HL-60 (cell line): Measurements from ENCODE around the gene FAM83D.

Experiments used
- CTCF ChIP-seq: IDR thresholded peaks from one replicate; pipeline ENCODE4 v1.5.1; 2011; ENCODE audit warnings: low read length, control low read depth, inconsistent platforms; ENCODE audit not compliant: insufficient read depth
- GABPA ChIP-seq: IDR thresholded peaks from 2 replicates; pipeline ENCODE4 v1.6.1; 2012; ENCODE audit warnings: low read depth
- POLR2AphosphoS5 ChIP-seq: IDR thresholded peaks from 2 replicates; pipeline ENCODE4 v1.6.1; 2012; ENCODE audit warnings: low read depth
- REST ChIP-seq: IDR thresholded peaks from 2 replicates; pipeline ENCODE4 v1.6.1; 2012; ENCODE audit warnings: low read depth; ENCODE audit not compliant: insufficient replicate concordance
- SPI1 ChIP-seq: IDR thresholded peaks from 2 replicates; pipeline ENCODE4 v1.6.1; 2012; ENCODE audit warnings: low read depth, mild to moderate bottlenecking, borderline replicate concordance

- TF ChIP-seq REST (no peak), GABPA (no peak), CTCF (no peak), POLR2AphosphoS5 (peak; percentile 85; the same call in 1 of the 2 replicates), SPI1 (no peak)
These were observed at the start of gene FAM83D for GRCh38 chr20:38926142-38926933.
